Tongue (tissue), 2 donors: ENCODE results near the gene HOXA11. TPM values are rescaled to one million over a fixed set of nuclear protein-coding genes. Genes with fewer than 3 reads are reported as not detected.

ENCODE experiments used
- DNase-seq: peaks from one replicate; pipeline ENCODE4 v3.0.0-alpha.2; 2015
- total RNA-seq: library from RNA; depleted of rRNA; stranded (reverse); fragments of >200 nt; gene quantifications from one replicate; pipeline ENCODE4 v1.2.3, GENCODE V29; 2014

HOXA11 gene
- total RNA-seq, 1 donor from 2014 or later: not detected

- DNase-seq: no peak
These were observed 20.6 kb upstream of the HOXA11 start for GRCh38 chr7:27205325-27206280.

- no peak for DNase-seq
These were observed 19.9 kb upstream of the HOXA11 start for GRCh38 chr7:27204851-27205322.

DNA sequence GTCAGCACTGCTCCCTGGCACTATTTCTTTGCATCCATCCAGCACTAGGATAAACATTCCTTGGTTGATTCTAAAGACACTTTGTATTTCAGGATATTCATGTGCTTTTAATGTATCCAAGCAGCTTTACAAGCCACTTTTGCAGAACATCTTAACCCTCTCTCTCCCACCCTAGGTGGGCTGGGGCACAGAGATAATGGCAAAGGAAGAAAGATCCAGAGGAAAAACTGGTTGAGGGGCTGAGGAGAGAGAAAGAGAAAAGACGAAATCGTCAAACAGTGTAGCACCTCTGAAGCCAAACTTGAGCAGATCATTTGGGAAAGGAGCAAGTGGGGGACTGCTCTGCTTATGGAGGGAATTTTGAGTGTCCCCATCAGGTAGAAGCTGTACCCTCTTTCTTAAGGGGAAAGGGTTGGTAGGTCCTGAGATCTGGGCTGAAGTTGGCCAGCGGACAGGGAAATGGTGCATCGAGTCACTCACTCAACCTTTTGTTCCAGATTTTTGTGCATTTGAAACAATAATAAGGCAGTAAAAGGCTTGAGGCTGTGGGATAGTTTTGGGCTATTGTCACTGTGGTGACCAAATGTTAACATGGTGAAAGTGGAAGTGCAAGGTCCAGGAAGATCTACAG, 19.0 kb upstream of the HOXA11 start:
- DNase-seq: no peak

GRCh38 chr7:27203365-27203953, 18.4 kb upstream of the HOXA11 start:
- no peak for DNase-seq

DNA sequence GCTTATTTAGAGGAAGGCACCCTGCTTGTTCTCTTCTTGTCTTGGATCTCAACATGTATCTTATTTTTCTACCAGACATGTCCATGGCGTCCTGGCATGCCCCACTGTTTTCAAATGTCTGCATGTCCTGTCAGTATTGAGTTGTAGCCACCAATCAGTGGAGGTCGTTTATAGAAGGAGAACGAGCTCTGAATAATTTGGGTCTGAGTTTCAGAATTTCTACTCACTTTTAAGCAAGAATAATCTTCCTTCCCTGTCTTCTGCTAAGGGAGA, 17.8 kb upstream of the HOXA11 start:
- DNase-seq: no peak

- DNase-seq: no peak
These were observed 17.2 kb upstream of the HOXA11 start for GRCh38 chr7:27202018-27202861.

DNA sequence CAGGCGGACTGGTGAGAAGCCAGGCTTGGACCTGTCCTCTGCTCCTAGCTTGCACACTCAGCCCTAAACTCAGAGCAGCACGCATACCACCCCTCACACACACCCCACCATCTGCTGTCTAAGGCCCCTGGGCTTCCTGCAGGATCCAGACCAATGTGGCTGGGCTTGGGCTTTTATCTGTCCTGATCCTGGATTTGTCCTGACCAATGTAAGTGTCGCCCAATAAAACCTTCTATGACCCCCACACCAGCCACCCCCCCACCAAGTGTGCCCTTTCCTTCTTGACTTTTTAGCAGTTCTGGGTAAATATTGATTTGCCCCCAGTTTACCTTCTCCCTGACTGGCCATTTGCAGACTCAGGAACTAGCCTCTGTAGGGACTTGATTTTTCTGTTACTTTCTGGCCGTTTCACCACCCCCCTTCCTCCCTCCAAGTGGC, 16.6 kb upstream of the HOXA11 start:
- no peak for DNase-seq

GRCh38 chr7:27200761-27201579, 15.9 kb upstream of the HOXA11 start:
- DNase-seq: no peak

GRCh38 chr7:27199849-27200760, 15.1 kb upstream of the HOXA11 start, which contains the start of gene HOXA13:
HOXA13 (minus strand) TSS chr7:27200091; CDS start chr7:27200077, 14 bp downstream.
- DNase-seq: no peak

GRCh38 chr7:27198871-27199801, 14.1 kb upstream of the HOXA11 start:
- DNase-seq: no peak

GRCh38 chr7:27198138-27198841, 13.3 kb upstream of the HOXA11 start:
- no peak for DNase-seq

DNA sequence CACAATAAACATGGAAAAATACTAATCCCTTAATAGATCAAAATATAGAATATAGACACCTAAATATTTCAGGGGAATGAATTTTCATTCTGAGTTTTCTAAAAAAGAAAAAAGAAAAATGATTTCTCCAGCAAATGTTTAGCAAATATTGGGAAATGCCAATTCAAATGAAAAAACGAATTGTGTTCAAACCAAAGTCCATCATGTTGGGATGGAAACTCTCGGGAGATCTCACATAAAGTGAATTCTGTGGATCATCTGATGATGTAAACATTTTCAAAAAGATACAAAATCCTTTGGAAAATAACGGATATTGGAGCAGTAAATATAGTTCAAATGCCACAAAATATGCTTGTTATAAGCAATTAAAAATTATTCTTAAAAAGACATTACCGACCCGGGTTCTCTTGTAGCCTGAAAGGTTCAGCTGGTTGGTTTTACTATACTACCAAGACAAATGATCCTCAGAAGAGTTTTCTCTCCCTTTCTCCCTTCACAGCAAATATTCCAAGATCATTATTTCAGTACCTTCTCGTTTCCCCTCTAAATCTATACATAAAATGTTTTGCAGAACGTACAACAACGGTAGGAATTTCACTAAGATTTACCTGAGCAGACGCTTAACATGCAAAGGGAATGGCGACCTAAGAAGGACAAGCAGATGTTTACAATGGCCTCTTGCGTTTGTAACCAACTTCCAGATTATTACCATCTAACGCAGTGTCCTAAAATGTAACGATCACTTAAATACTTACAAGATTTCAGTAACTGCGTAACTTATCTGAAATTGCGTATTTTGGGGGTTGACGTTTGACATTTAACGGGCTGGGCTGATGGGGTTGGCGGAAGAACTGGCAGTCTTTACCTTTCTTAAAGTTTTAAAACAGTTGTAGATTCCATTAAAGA, 12.4 kb upstream of the HOXA11 start:
- DNase-seq: peak; percentile 44

DNA sequence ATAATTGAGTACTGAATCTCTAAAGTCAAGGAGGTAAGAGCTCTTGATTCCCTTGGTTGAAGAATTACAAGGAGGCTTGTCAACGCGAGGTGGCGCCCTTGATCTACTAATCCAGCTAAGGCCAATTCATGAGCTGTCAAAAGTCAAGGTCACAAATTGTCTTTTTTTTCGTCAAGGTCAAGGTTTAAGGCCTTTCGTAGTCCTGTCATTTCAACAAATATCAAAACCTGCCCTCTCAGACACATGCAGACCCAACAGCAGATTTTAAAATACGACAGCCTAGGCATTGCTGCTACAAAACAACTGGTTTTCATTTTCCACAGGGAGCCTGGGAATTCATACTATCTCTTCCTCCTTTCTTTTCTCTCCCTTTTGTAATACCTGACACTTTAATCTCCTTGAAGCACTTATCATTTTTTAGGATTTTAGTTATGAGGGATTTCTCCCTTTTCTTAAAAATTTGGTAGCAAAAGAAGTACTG, 11.3 kb upstream of the HOXA11 start:
- DNase-seq: peak; percentile 92

DNA sequence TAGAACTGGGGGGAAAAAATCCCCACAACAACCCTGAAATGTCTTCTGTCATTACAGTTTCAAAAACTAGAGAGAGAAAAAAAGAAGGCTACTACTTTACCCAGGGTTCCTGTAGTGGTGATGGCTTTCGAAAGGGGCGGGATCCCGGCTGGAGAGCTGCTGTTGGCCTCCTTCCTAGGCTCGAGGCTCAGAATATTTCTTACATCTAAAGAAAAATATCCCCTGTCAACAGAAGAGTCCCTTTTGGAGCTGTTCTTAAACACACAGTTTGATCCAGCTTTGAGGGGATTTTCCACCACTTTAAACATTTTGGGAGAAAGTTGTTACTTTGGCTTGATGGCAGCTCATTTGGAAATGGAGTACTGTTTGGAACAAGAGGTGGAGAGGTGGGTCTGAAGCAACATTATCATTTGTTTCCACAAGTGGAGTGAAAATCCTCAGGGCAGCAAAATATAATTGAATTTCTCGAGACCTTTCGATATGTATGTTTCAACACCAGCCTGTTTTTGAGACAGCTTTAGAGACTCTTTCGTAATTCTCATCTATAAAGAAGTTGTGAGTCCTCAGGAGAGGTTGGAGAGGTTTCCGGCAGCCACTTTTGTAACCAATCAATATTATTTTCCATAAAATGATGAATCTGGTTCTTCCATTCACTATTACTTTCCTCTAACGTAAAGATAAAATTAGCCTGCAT, 9.8 kb upstream of the HOXA11 start:
- DNase-seq: peak; percentile 1

DNA sequence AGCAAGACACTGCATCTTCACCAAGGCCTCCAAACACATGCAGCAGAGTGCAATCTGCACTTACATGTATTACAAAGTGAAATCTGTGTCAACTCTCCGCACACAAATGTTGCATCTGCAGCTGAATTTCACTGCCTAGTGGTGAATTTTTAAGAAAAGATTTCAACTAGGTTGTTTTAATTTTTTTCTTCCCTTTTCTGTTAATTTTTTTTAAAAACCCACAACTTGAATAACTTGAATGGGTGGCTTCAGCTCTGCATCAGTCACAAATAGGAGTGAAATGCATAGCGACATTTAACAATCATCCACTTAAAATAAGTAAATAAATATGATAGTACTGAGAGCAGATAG, 8.9 kb upstream of the HOXA11 start:
- no peak for DNase-seq

- peak; percentile 13 for DNase-seq
These were observed 8.4 kb upstream of the HOXA11 start for GRCh38 chr7:27193335-27194001.
